Measurements from ENCODE around the gene ITSN2. TPM values are rescaled to one million over a fixed set of nuclear protein-coding genes. Genes with fewer than 3 reads are reported as not detected.
A peak's percentile ranks its signal among the peaks of the same experiment; 100 is the strongest.
"Not testable (repeated sequence)": the region's sequence is repeated elsewhere in the genome, so short reads cannot be mapped to it uniquely, and the experiment has no call there.

Gene ITSN2
- total RNA-seq, result 10 to 100 TPM; 38.2 to 38.5 TPM

DNA sequence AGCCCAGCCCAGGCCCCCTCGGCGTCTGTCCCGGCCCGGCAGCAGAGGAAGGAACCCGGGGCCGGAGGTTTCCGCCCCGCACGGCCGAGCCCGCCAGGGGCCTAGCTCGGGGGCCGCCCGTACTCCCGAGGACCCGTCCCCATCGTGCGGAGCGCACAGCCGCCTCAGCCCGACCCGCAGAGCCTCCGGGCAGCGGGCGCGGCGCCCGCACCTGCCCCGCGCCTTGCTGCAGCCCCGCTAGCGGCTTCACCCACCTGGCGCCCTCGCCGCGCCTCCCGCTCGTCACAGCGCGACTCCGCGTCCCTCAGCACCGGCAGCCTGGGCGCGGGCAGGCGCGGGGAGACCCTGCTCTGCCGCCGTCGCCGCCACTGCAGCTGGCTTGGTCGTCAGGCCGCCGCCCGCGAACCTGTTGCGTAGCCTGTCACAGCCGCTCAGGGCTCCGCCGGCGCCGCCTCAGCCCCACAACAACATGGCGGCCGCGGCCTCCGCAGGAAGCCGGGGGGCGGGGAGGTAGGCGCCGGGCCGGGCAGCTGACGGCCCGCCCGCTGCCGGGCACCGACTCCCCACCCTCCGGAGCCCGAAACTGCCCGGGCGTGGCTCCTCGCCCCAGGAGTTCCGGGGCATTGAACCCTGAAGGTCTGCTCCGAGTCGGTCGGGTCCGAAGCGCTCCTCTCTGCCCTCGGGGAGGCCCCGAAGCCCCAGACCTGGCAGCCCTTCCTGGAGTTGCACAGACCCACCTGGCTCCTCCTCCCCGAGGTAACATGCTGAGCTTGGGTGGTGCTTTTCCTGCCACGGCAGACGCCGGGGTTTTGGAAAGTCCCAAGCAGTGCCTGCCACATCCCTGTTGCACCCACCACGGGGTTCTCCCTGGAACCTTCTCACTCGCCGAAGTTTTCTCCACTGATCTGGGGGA is at the start of gene ITSN2:
Gene ITSN2, minus strand, starts transcription at position 487 of the 913 bp plus-strand sequence. CDS start 32,454 bp downstream, outside the sequence.
- Histone ChIP-seq H3K36me3 (no peaks in the 10 kb centered on the region), H3K9me3 (no peaks in the 10 kb centered on the region), H3K4me3 (peak within 1 kb of the TSS; percentile 81), H3K4me1 (no peaks in the 10 kb centered on the region), H3K9ac (ENCODE audit: low read depth in 2 of 2, low read length in 2 of 2) (peak within 1 kb of the TSS; percentile 87 to 99), H3K27ac (peak within 1 kb of the TSS; percentile 86), H3K27me3 (no peaks in the 10 kb centered on the region)
- intact Hi-C loops (cut with DNase I), result no loop called here
- peak; percentile 83 for DNase-seq
- TF ChIP-seq, protein P1, sequence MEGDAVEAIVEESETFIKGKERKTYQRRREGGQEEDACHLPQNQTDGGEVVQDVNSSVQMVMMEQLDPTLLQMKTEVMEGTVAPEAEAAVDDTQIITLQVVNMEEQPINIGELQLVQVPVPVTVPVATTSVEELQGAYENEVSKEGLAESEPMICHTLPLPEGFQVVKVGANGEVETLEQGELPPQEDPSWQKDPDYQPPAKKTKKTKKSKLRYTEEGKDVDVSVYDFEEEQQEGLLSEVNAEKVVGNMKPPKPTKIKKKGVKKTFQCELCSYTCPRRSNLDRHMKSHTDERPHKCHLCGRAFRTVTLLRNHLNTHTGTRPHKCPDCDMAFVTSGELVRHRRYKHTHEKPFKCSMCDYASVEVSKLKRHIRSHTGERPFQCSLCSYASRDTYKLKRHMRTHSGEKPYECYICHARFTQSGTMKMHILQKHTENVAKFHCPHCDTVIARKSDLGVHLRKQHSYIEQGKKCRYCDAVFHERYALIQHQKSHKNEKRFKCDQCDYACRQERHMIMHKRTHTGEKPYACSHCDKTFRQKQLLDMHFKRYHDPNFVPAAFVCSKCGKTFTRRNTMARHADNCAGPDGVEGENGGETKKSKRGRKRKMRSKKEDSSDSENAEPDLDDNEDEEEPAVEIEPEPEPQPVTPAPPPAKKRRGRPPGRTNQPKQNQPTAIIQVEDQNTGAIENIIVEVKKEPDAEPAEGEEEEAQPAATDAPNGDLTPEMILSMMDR (IDR thresholded peaks at IDR 0.05), result no peak

DNA sequence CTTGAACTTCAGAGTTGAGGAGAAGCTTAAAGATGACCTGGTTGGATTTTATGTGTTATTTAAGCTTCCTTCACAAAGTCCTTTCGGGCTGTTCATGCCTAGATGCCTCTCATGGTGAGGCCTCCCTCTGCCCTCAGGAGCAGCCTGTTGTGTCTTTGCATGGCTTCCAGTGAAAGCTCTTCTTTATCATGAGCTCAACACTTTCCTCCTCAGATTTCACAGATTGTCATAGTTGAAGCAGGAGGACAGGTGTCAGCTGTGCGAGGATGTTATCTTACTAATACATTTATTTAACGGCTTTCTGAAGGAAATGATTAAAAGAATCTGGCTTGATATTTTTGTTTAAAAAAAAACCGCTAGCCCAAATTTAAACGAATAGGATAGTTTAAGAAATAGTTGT is 48.8 kb upstream of the ITSN2 start:
- intact Hi-C loops (cut with DNase I), result no loop called here
- H3K36me3 ChIP-seq, result no peaks in the 10 kb centered on the region
- H3K4me3 ChIP-seq, result no peak overlapping the region
- no peak overlapping the region for H3K27ac ChIP-seq
- H3K4me1 ChIP-seq, result no peaks in the 10 kb centered on the region
- no peaks in the 10 kb centered on the region for H3K27me3 ChIP-seq
- H3K9ac ChIP-seq (ENCODE audit: low read depth in 2 of 2, low read length in 2 of 2), result no peak overlapping the region
- TF ChIP-seq, protein P1 (IDR thresholded peaks at IDR 0.05), result no peak
- H3K9me3 ChIP-seq, result no peaks in the 10 kb centered on the region
- DNase-seq, result no peak

DNA sequence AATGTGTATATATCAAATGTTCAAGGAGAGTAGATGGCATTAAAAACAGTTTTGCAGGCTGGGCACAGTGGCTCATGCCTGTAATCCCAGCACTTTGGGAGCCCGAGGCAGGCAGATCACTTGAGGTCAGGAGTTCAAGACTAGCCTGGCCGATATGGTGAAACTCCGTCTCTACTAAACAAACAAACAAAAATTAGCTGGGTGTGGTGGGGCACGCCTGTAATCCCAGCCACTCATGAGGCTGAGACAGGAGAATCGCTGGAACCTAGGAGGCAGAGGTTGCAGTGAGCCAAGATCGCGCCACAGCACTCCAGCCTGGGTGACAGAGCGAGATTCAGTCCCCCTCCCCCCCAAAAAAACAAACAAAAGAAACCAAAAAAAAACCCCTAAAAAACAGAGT is 48.4 kb upstream of the ITSN2 start:
- H3K4me3 ChIP-seq; intact Hi-C loops (cut with DNase I); H3K9ac ChIP-seq (ENCODE audit: low read depth in 2 of 2, low read length in 2 of 2); H3K4me1 ChIP-seq; H3K36me3 ChIP-seq; H3K9me3 ChIP-seq; H3K27ac ChIP-seq; DNase-seq; H3K27me3 ChIP-seq: not testable (repeated sequence)

DNA sequence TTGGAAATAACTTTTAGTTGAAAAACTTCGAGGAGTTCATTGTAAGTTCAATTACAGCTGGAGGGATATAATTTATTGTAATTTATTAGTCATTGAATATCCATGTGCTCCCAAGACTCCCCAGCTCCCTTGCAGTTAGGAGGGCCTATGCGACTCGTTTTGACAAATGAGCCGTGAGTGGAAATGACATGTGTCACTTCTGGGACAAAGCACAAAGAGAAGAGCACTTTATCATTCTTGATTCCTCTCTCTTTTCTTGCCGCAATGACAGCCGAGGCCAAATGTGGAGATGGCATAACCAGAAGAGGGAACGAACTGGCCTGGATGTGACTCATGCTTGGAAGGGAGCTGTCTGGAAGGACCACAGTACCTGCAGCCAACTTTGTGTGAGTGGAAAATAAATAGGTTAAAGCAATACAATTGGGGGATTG is 44.2 kb upstream of the ITSN2 start:
- Histone ChIP-seq H3K36me3 (no peaks in the 10 kb centered on the region), H3K9ac (ENCODE audit: low read depth in 2 of 2, low read length in 2 of 2) (no peak overlapping the region), H3K4me3 (no peak overlapping the region), H3K27me3 (no peaks in the 10 kb centered on the region), H3K9me3 (no peaks in the 10 kb centered on the region), H3K27ac (no peak overlapping the region), H3K4me1 (no peaks in the 10 kb centered on the region)
- TF ChIP-seq, protein P1 (IDR thresholded peaks at IDR 0.05), result no peak
- intact Hi-C loops (cut with DNase I), result no loop called here
- DNase-seq, result no peak

DNA sequence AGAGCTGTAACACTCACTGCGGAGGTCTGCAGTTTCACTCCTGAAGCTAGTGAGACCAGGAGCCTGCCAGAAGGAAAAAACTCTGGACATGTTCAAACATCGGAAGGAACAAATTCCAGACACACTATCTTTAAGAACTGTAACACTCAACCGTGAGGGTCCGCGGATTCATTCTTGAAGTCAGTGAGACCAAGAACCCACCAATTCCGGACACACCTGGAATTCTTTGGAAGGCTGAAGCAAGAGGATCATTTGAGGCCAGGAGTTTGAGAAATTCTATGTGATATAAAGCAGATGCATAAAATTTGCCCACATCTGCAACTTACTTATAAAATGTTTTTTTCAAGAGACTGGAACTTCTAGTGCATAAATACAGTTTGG is 43.5 kb upstream of the ITSN2 start:
- TF ChIP-seq, protein P1 (IDR thresholded peaks at IDR 0.05), result no peak
- Histone ChIP-seq H3K36me3 (no peaks in the 10 kb centered on the region), H3K4me3 (no peak overlapping the region), H3K27ac (no peak overlapping the region), H3K9ac (ENCODE audit: low read depth in 2 of 2, low read length in 2 of 2) (no peak overlapping the region), H3K27me3 (no peaks in the 10 kb centered on the region), H3K9me3 (no peaks in the 10 kb centered on the region), H3K4me1 (no peaks in the 10 kb centered on the region)
- no peak for DNase-seq
- intact Hi-C loops (cut with DNase I), result no loop called here

Measured in colonic mucosa (tissue), 4 donors.